ENCODE measurements around the gene RHOH. TPM values are rescaled to one million over a fixed set of nuclear protein-coding genes. Genes with fewer than 3 reads are reported as not detected.
A peak's percentile ranks its signal among the peaks of the same experiment; 100 is the strongest.

Gene RHOH
- total and polyA plus RNA-seq, 2 of the 13 experiments (the other 11 are each of a cell fraction or from before 2014, with no cell fraction given), result 0.57 TPM; not detected in 1

- TF ChIP-seq, protein P1, sequence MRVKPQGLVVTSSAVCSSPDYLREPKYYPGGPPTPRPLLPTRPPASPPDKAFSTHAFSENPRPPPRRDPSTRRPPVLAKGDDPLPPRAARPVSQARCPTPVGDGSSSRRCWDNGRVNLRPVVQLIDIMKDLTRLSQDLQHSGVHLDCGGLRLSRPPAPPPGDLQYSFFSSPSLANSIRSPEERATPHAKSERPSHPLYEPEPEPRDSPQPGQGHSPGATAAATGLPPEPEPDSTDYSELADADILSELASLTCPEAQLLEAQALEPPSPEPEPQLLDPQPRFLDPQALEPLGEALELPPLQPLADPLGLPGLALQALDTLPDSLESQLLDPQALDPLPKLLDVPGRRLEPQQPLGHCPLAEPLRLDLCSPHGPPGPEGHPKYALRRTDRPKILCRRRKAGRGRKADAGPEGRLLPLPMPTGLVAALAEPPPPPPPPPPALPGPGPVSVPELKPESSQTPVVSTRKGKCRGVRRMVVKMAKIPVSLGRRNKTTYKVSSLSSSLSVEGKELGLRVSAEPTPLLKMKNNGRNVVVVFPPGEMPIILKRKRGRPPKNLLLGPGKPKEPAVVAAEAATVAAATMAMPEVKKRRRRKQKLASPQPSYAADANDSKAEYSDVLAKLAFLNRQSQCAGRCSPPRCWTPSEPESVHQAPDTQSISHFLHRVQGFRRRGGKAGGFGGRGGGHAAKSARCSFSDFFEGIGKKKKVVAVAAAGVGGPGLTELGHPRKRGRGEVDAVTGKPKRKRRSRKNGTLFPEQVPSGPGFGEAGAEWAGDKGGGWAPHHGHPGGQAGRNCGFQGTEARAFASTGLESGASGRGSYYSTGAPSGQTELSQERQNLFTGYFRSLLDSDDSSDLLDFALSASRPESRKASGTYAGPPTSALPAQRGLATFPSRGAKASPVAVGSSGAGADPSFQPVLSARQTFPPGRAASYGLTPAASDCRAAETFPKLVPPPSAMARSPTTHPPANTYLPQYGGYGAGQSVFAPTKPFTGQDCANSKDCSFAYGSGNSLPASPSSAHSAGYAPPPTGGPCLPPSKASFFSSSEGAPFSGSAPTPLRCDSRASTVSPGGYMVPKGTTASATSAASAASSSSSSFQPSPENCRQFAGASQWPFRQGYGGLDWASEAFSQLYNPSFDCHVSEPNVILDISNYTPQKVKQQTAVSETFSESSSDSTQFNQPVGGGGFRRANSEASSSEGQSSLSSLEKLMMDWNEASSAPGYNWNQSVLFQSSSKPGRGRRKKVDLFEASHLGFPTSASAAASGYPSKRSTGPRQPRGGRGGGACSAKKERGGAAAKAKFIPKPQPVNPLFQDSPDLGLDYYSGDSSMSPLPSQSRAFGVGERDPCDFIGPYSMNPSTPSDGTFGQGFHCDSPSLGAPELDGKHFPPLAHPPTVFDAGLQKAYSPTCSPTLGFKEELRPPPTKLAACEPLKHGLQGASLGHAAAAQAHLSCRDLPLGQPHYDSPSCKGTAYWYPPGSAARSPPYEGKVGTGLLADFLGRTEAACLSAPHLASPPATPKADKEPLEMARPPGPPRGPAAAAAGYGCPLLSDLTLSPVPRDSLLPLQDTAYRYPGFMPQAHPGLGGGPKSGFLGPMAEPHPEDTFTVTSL (CRISPR knock-in tag; IDR thresholded peaks at IDR 0.05; ENCODE audit: borderline replicate concordance), result no peak
- TF ChIP-seq ELF4 (CRISPR knock-in tag; IDR thresholded peaks at IDR 0.05; ENCODE audit: borderline replicate concordance) (no peak), GLI4 (CRISPR knock-in tag; IDR thresholded peaks at IDR 0.05; ENCODE audit: borderline replicate concordance) (no peak)
Observed at GRCh38 chr4:40232610-40233009, 35.8 kb downstream of the RHOH start (continued).

DNA sequence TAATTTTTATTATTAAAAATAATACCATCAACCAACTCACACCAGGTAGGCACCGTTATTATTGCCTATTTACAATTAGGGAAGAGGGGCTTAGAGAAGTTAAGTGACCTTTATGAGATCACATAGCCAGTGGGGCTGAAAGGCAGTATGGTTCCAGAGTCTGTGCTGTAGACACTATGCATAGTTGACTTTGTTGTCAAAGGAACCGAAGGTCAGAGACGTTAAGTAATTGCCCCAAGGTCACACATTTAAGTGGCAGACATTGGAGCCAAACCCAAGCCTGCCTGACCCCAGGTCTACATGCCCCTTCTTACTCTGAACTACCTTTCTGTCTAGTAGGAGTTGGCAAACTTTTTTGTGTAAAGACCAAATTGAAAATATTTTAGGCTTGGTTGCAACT, 36.4 kb downstream of the RHOH start:
- Histone ChIP-seq H3K27me3 (ENCODE audit: control insufficient read depth in 1 of 2, insufficient read depth in 2 of 2, low read length in 2 of 2) (no peaks in the 10 kb centered on the region), H3K9ac (ENCODE audit: insufficient read depth, low read depth, low read length) (no peak overlapping the region), H3K4me1 (ENCODE audit: insufficient read depth, low read length) (peaks cover 19% of the 10 kb centered on the region), H2AFZ (ENCODE audit: low read length) (no peak overlapping the region), H3K27ac (ENCODE audit: extremely low read length, insufficient read depth, low read length) (no peak overlapping the region), H3K36me3 (replicated peaks in 1 of 2; ENCODE audit: control insufficient read depth in 1 of 2, insufficient read depth in 2 of 2, low read length in 2 of 2) (no peaks in the 10 kb centered on the region), H4K20me1 (ENCODE audit: insufficient read depth, low read length) (no peaks in the 10 kb centered on the region), H3K9me3 (ENCODE audit: low read length) (no peaks in the 10 kb centered on the region), H3K79me2 (ENCODE audit: insufficient read depth, low read length) (no peaks in the 10 kb centered on the region), H3K4me3 (replicated peaks in 1 of 3; ENCODE audit: insufficient read depth in 1 of 3, low read depth in 2 of 3, low read length in 3 of 3) (no peak overlapping the region), H3K4me2 (ENCODE audit: low read depth, low read length) (peak overlapping the region; percentile 23; the same call in 1 of the 2 replicates)
- WGBS (ENCODE audit: low lambda C conversion rate), result 0% methylated on average over 3 of the region's 3 CpGs
- ATAC-seq (peak; percentile 77), FAIRE-seq (no peak), DNase-seq (ENCODE audit: low spot score) (peak; percentile 41)
- BruUV-seq (replicated peaks), result no TSS peak
- intact Hi-C loops (cut with micrococcal nuclease; ENCODE audit: unreplicated experiment) (no loop called here), in situ Hi-C loops (cut with HindIII; ENCODE audit: extremely low pct_ligation_motif_present, low pct_unique_long_range_greater_than_20kb) (no loop called here)
- POLR2A ChIA-PET, result no interaction called here
- CTCF ChIA-PET (ENCODE audit: low intra/inter-chr PET ratio, low total read pairs), result no interaction called here
- TF ChIP-seq FOXO1 (CRISPR knock-in tag; IDR thresholded peaks at IDR 0.05) (peak; percentile 43; the same call in 1 of the 2 replicates), HNF4A (CRISPR knock-in tag; IDR thresholded peaks at IDR 0.05) (peak; percentile 83), ZMYM4 (CRISPR knock-in tag; IDR thresholded peaks at IDR 0.05) (peak; percentile 35; the same call in 1 of the 2 replicates), FOXJ3 (CRISPR knock-in tag; IDR thresholded peaks at IDR 0.05; ENCODE audit: borderline replicate concordance) (peak; percentile 38; the same call in 1 of the 2 replicates), MYNN (CRISPR knock-in tag; IDR thresholded peaks at IDR 0.05; ENCODE audit: low read depth) (no peak), ZNF792 (CRISPR knock-in tag; IDR thresholded peaks at IDR 0.05) (no peak), NR2F6 (IDR thresholded peaks at IDR 0.05) (peak; percentile 71), NR2F6 (CRISPR knock-in tag; IDR thresholded peaks at IDR 0.05) (peak; percentile 68; the same call in 1 of the 2 replicates), CREB3 (CRISPR knock-in tag; IDR thresholded peaks at IDR 0.05) (no peak), ESRRA (CRISPR knock-in tag; IDR thresholded peaks at IDR 0.05; ENCODE audit: low read depth) (peak; percentile 85), ISL2 (CRISPR knock-in tag; IDR thresholded peaks at IDR 0.05) (peak; percentile 38; the same call in 1 of the 2 replicates), MED1 (CRISPR knock-in tag; IDR thresholded peaks at IDR 0.05) (peak; percentile 43; the same call in 1 of the 2 replicates)
- TF ChIP-seq, protein P2, sequence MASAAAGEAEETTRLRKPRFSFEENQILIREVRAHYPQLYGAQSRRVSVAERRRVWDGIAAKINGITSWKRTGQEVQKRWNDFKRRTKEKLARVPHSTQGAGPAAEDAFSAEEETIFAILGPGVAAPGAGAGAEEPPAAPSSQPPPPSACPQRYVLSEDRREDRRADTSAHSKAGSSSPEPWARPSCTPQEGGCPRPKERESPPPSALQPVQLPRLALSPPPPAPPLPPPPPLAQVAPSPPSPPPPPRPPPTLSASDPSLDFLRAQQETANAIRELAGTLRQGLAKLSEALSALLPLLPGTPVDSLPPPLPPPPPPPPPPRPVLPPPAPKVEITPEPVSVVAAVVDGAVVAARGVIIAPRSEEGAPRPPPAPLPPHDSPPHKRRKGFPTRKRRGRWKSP (CRISPR knock-in tag; IDR thresholded peaks at IDR 0.05), result no peak
- TF ChIP-seq, protein P3, sequence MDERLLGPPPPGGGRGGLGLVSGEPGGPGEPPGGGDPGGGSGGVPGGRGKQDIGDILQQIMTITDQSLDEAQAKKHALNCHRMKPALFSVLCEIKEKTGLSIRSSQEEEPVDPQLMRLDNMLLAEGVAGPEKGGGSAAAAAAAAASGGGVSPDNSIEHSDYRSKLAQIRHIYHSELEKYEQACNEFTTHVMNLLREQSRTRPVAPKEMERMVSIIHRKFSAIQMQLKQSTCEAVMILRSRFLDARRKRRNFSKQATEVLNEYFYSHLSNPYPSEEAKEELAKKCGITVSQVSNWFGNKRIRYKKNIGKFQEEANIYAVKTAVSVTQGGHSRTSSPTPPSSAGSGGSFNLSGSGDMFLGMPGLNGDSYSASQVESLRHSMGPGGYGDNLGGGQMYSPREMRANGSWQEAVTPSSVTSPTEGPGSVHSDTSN (CRISPR knock-in tag; IDR thresholded peaks at IDR 0.05), result no peak

Data from HepG2 (cell line).